GM12801 (cell line): ENCODE data around the gene ELP5.

Experiments used
- CTCF ChIP-seq: IDR thresholded peaks from one replicate; pipeline ENCODE4 v1.5.1; 2011; ENCODE audit warnings: control low read depth; ENCODE audit not compliant: insufficient read length; ENCODE audit errors: extremely low read depth

ELP5 gene

GRCh38 chr17:7220593-7221277, 31.3 kb upstream of the ELP5 start:
- TF ChIP-seq CTCF = no peak

DNA sequence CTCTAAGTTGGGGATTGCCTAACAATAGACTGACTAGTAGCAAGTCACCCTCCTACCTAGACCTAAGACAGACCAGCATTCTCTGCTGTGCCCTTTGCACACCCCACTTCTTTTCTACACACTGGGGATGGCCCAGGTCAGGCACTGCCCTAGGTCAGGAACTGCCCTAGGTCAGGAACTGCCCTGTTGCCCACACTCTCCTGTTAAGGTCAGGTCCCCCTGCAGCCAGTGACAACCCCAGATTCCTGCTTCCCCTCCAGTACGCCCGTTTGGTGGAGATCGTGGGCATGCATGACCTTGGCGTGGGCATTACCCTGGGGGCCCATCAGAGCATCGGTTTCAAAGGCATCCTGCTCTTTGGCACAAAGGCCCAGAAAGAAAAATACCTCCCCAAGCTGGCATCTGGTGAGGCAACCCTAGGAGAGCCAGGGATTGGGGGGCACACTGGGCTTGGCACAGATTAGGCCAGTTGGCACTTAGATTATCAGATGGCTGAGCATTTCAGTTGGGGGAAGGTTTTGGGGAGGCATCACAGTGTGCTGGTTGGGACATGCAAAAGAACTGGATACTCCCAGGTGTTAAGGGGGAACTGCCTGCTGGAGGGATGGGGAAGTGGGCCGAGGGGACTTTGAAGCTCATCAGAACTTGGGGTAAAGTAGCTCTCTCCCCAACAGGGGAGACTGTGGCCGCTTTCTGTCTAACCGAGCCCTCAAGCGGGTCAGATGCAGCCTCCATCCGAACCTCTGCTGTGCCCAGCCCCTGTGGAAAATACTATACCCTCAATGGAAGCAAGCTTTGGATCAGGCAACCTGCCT, 30.5 kb upstream of the ELP5 start:
- no peak for TF ChIP-seq CTCF

DNA sequence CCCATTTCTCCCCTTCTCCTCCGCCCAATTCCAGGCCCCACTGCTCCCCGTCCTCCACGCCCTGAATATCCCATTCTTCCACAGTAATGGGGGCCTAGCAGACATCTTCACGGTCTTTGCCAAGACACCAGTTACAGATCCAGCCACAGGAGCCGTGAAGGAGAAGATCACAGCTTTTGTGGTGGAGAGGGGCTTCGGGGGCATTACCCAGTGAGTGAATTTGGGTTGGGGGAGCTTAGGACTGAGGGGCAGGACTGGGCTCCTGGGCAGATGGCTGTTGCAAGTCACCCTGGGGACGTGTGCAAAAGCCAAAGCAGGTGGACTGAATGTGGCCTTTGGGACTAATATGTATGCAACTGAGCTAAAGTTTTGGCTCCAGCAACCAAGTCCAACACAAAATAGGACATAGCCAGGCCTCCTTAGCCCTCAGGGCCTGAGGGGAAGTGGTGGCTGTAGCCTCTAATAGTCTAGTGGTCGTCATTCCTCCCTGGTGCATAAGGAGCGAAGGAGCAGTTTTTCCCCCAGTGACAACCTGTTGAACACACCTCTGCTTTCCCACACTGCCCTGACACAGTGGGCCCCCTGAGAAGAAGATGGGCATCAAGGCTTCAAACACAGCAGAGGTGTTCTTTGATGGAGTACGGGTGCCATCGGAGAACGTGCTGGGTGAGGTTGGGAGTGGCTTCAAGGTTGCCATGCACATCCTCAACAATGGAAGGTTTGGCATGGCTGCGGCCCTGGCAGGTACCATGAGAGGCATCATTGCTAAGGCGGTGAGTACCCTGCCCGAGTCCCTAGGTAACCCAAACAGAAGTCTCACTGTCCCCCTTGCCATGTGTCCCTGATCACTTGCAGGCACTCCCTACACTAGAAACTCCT, 29.7 kb upstream of the ELP5 start:
- no peak for TF ChIP-seq CTCF

- no peak for TF ChIP-seq CTCF
Measured at GRCh38 chr17:7222972-7223292, 29.1 kb upstream of the ELP5 start.

- TF ChIP-seq CTCF = no peak
Measured at GRCh38 chr17:7223375-7223774, 28.6 kb upstream of the ELP5 start.

DNA sequence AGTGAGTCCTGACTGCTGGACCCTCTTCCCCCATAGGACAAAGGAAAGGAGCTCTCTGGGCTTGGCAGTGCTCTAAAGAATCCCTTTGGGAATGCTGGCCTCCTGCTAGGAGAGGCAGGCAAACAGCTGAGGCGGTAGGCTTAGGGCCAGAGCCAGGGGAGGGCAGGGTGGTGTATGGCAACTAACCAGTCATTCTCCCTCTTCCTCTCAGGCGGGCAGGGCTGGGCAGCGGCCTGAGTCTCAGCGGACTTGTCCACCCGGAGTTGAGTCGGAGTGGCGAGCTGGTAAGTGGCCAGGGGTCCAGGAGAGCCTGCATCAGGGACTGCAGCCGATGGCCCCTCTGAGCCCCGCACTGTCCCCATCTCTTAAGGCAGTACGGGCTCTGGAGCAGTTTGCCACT, 27.9 kb upstream of the ELP5 start:
- TF ChIP-seq CTCF = no peak

DNA sequence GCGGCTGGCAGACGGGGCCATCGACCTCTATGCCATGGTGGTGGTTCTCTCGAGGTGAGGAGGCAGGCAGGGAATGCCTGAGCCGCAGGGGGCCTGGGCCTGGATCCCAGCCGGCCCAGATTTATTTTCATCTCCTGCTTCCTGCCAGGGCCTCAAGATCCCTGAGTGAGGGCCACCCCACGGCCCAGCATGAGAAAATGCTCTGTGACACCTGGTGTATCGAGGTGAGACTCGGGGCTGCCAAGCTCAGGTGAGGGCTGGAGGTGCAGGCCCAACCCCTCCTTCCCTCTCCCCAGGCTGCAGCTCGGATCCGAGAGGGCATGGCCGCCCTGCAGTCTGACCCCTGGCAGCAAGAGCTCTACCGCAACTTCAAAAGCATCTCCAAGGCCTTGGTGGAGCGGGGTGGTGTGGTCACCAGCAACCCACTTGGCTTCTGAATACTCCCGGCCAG, 27.3 kb upstream of the ELP5 start:
- no peak for TF ChIP-seq CTCF
